T-helper 1 cell treated with Interleukin-12 subunit alpha and Interleukin-12 subunit beta and Interleukin-4 antibody, amounts not matched to agents 30 ng/mL and 1 ng/mL, for 36 hours (primary cell): ENCODE measurements around the gene ZNF385D. TPM values are rescaled to one million over a fixed set of nuclear protein-coding genes. Genes with fewer than 3 reads are reported as not detected.

Source experiments
- intact Hi-C: fragments of 100-400 bp; cut with micrococcal nuclease; formaldehyde crosslinking; loops from one replicate; pipeline ENCODE4 v1.15.1; 2024
- total RNA-seq: library from RNA; stranded (reverse); gene quantifications from 2 replicates; pipeline ENCODE4 v1.2.3, GENCODE V29; 2022

Gene ZNF385D
- total RNA-seq, 1 donor from 2014 or later = not detected

GRCh38 chr3:21618695-21619094 is 132.3 kb downstream of the ZNF385D start:
- intact Hi-C loops = no loop called here

DNA sequence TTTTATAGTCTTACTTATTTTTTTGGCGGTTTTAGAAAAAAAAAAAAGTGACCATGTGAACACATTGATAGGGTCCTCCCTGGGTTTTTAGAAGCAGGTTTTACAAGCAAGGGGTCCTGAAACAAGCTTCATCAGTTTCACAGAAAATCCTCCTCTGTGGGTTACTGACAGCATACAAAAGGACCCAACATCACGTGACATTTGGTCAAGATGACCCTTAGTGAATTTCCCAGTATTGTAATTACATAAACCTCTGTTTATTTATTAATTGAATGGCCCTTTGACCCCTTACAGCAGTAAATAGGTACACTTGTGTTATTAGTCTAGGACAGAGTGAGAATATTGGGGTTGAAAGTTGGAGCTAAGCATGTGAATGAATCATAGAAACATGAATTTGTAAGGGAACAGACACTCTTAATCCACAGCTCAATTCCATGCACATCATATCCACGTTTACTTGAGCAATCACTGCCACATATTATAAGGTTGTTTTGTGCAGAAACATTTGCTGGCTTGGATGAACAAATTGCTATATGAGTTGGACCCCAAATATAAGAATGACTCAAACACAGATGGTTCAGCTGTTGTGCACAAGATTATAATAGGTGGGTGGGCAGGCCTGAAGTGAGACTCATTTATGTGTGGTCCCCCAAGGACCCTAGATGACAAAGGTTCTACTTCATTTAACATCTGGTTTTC is 137.5 kb downstream of the ZNF385D start:
- intact Hi-C loops = no loop called here

GRCh38 chr3:21601178-21601577 is 149.8 kb downstream of the ZNF385D start:
- intact Hi-C loops = no loop called here

- intact Hi-C loops = no loop called here
These were observed 151.1 kb downstream of the ZNF385D start for GRCh38 chr3:21599890-21600289.

- intact Hi-C loops = no loop called here
These were observed 158.2 kb downstream of the ZNF385D start for GRCh38 chr3:21592828-21593227.

- intact Hi-C loops = no loop called here
These were observed 163.1 kb downstream of the ZNF385D start for GRCh38 chr3:21587894-21588293.

- intact Hi-C loops = no loop called here
These were observed 165.7 kb downstream of the ZNF385D start for GRCh38 chr3:21585216-21585740.

- intact Hi-C loops = no loop called here
These were observed 177.7 kb downstream of the ZNF385D start for GRCh38 chr3:21573291-21573690.

GRCh38 chr3:21564531-21564930 is 186.5 kb downstream of the ZNF385D start:
- intact Hi-C loops = no loop called here

GRCh38 chr3:21562243-21562642 is 188.8 kb downstream of the ZNF385D start:
- intact Hi-C loops = no loop called here

- intact Hi-C loops = no loop called here
These were observed 189.5 kb downstream of the ZNF385D start for GRCh38 chr3:21561472-21561871.

- intact Hi-C loops = no loop called here
These were observed 200.0 kb downstream of the ZNF385D start for GRCh38 chr3:21551019-21551418.

- intact Hi-C loops = no loop called here
These were observed 206.9 kb downstream of the ZNF385D start for GRCh38 chr3:21544076-21544462.

DNA sequence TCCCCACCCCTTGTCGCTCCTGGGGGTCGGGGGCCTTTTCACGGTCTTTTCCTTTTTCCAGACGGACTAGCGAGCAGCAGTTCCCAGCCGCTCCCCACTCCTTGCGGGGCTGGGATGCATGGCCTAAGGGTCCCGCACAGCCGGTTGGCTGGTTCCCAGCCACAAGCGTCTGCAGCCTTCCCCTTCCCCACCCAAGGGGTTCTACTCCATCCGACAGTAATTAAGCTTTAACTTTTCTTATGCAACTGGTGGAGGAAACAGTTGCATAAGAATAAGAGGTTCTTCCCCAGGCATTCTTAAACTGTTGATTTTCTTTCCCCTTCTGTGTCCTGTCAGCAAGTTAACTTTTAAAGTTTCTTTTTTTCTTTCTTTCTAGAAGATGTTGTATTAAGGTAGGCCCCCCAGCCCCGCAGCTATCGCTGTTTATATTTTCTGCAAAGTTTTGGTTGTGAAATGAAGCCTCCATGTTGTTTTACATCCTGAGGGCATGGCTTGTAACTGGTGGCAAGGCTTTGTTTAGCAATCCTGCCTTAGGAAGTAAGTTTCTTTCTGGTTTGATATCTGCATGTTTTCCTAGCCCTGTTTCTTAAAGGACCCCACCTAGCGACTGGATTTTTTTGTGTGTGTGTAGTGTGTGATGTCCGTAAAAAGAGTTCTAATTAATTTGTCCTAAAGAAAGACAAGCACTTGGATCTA is 207.5 kb downstream of the ZNF385D start:
- intact Hi-C loops = no loop called here

DNA sequence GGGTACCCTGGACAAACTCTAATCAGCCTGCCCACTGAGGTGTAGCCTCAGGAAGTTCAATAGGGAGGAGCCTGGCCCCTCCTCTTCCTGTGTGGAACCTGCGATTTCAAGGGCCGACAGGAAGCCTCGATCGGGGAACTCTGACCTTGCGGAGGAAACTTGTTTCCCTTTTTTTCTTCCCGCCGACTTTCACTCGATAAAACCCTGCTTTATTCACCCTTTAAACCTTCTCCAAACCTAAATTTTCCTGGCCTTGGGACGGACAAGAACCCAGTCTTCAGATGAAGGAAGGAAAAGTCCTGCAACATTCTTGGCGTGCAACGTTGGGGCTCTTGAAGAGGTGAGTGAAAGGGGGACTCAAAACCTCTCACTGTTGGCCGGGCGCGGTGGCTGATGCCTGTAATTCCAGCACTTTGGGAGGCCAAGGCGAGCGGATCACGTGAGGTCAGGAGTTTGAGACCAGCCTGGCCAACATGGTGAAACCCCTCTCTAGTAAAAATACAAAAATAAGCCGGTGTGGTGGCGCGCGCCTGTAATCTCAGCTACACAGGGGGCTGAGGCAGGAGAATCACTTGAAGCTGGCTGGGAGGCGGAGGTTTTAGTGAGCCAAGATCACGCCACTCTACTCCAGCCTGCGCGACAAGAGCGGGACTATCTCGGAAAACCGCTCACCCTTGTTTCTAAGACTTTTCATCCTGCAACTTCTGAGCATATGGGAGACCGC is 208.2 kb downstream of the ZNF385D start:
- intact Hi-C loops = no loop called here

DNA sequence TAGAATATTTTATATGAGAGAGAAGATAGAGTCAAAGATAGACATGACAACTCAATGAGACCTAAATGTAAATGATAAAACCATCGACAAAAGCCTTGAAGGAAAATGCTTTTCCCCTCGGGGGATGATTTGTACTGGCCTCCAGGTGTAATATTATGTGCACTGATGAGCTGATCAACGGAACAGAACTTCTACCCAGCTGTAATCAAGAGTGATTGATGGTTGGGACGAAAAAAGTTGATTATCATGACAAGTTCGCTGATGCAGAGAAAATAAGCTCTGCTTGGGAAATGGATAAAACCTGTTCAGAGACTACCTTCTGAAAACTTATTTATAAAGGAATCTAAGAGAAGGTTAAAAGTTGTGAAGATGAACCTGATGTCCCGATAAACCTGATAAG is 210.7 kb downstream of the ZNF385D start:
- intact Hi-C loops = no loop called here

- intact Hi-C loops = no loop called here
These were observed 216.5 kb downstream of the ZNF385D start for GRCh38 chr3:21534462-21534861.

DNA sequence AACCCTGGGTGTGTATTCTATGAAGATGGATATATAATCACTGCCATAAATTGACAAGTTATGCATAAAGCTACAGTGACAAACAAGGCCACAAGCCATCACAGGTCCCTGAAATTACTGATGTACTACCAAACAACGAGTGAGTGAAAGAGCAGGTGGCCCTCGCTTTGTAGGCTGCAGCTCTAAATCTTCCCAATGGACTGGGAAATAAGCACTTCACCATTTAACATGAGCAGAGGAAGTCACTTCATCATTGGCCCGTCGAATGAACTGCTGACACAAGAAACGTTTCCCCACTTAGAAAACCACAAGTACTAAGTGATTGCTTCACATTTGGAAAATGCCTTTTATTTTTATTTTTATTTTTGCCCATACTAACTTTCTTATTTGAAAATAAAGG is 218.0 kb downstream of the ZNF385D start:
- intact Hi-C loops = no loop called here

DNA sequence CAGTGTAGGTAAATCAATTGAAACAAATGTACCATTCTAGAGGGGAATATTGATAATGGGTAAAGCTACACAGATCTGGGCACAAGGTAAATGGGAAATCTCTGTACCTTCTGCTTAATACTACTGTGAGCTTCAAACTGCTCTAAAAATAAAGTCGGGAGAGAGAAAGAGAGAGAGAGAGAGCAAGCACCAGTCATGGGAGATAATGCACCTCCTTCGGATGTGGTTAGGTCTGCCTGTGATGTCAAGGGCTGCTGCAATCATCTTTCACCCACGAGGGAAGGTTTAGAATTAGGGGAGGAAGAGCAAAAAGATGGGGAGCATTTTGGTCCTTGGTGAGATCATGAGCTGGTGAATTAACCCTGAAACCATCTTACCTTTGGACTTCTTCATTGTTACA is 219.1 kb downstream of the ZNF385D start:
- intact Hi-C loops = no loop called here

GRCh38 chr3:21528291-21528995 is 222.6 kb downstream of the ZNF385D start:
- intact Hi-C loops = no loop called here

GRCh38 chr3:21526461-21526860 is 224.5 kb downstream of the ZNF385D start:
- intact Hi-C loops = no loop called here

GRCh38 chr3:21524133-21524532 is 226.9 kb downstream of the ZNF385D start:
- intact Hi-C loops = no loop called here
